ENCODE measurements around the gene MCC.

Gene MCC

DNA sequence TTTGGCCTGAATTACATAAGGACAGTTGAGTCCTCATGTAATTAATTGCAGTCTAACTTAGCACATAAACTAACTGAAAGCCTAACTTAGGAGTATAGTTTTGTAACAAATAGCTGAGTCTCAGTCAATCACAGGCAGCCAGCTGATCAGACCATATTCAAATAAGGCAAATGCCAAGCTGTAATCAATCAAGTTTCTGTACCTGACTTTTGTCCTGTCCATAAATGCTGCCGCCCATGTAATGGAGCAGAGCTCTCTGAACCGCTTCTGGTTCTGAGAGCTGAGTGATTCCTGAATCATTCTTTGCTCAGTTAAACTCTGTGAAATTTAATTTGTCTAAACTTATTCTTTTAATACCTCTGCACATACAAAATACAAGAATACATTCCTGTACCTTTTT, 158.3 kb downstream of the MCC start:
- DNase-seq (ENCODE audit: low read depth in 1 of 2, low spot score in 1 of 2), result no peak
- no peaks in the 10 kb centered on the region for H3K27me3 ChIP-seq (ENCODE audit: insufficient read depth, poor library complexity, severe bottlenecking)
- no peak overlapping the region for H3K27ac ChIP-seq (replicated peaks)
- no peak overlapping the region for H3K4me3 ChIP-seq (replicated peaks; ENCODE audit: insufficient read depth, low read length)
- TF ChIP-seq, protein P1, sequence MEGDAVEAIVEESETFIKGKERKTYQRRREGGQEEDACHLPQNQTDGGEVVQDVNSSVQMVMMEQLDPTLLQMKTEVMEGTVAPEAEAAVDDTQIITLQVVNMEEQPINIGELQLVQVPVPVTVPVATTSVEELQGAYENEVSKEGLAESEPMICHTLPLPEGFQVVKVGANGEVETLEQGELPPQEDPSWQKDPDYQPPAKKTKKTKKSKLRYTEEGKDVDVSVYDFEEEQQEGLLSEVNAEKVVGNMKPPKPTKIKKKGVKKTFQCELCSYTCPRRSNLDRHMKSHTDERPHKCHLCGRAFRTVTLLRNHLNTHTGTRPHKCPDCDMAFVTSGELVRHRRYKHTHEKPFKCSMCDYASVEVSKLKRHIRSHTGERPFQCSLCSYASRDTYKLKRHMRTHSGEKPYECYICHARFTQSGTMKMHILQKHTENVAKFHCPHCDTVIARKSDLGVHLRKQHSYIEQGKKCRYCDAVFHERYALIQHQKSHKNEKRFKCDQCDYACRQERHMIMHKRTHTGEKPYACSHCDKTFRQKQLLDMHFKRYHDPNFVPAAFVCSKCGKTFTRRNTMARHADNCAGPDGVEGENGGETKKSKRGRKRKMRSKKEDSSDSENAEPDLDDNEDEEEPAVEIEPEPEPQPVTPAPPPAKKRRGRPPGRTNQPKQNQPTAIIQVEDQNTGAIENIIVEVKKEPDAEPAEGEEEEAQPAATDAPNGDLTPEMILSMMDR (IDR thresholded peaks at IDR 0.05; ENCODE audit: insufficient read depth, low read length), result no peak
- TF ChIP-seq, protein P2, sequence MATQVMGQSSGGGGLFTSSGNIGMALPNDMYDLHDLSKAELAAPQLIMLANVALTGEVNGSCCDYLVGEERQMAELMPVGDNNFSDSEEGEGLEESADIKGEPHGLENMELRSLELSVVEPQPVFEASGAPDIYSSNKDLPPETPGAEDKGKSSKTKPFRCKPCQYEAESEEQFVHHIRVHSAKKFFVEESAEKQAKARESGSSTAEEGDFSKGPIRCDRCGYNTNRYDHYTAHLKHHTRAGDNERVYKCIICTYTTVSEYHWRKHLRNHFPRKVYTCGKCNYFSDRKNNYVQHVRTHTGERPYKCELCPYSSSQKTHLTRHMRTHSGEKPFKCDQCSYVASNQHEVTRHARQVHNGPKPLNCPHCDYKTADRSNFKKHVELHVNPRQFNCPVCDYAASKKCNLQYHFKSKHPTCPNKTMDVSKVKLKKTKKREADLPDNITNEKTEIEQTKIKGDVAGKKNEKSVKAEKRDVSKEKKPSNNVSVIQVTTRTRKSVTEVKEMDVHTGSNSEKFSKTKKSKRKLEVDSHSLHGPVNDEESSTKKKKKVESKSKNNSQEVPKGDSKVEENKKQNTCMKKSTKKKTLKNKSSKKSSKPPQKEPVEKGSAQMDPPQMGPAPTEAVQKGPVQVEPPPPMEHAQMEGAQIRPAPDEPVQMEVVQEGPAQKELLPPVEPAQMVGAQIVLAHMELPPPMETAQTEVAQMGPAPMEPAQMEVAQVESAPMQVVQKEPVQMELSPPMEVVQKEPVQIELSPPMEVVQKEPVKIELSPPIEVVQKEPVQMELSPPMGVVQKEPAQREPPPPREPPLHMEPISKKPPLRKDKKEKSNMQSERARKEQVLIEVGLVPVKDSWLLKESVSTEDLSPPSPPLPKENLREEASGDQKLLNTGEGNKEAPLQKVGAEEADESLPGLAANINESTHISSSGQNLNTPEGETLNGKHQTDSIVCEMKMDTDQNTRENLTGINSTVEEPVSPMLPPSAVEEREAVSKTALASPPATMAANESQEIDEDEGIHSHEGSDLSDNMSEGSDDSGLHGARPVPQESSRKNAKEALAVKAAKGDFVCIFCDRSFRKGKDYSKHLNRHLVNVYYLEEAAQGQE (IDR thresholded peaks at IDR 0.05; ENCODE audit: insufficient replicate concordance, low read depth), result no peak
- TF ChIP-seq GABPA (IDR thresholded peaks at IDR 0.05; ENCODE audit: low read depth), result no peak

DNA sequence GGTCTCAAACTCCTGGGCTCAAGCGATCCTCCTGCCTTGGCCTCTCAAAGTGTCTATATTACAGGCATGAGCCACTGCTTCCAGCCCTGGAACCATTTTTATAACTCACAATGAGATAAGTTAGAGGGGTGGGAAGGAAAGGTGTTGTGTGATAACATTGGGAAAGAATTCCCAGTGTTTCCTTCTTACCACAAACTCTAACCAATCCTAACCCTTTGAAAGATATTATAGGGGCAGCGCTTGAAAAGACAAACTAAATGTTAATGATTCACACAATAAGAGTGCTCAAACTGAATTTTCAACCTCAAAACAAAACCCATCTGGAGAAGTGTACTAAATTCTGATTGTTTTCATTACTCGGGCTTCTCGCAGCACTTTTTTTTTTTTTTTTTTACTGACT, 163.2 kb downstream of the MCC start:
- no peak for DNase-seq (ENCODE audit: low read depth in 1 of 2, low spot score in 1 of 2)
- TF ChIP-seq POLR2AphosphoS5 (IDR thresholded peaks at IDR 0.05; ENCODE audit: low read depth) (no peak), SPI1 (IDR thresholded peaks at IDR 0.05; ENCODE audit: borderline replicate concordance, low read depth) (no peak), GABPA (IDR thresholded peaks at IDR 0.05; ENCODE audit: low read depth) (no peak)
- TF ChIP-seq, protein P2 (IDR thresholded peaks at IDR 0.05; ENCODE audit: insufficient replicate concordance, low read depth), result no peak
- TF ChIP-seq, protein P1 (IDR thresholded peaks at IDR 0.05; ENCODE audit: insufficient read depth, low read length), result no peak
- Histone ChIP-seq H3K27ac (replicated peaks) (no peak overlapping the region), H3K27me3 (ENCODE audit: insufficient read depth, poor library complexity, severe bottlenecking) (no peaks in the 10 kb centered on the region), H3K4me3 (replicated peaks; ENCODE audit: insufficient read depth, low read length) (no peak overlapping the region)

DNA sequence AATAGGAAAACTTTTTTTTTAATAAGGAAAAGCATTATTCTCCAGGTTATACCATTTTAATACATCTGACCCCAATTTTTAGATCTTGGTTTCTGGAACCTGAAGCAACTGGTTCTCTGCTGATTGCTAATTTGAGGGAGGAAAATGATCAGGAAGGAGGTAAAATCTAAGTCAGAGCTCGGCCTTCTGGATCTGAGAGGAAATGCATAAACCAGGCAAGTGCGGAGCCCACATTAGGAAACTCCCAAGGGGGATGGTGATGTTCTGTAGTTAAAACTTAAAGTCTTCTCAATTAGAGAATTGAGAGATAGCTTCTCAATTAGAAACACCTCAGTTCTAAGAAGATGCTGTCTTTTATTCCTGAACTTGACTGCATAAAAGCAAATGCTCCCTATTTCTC, 167.0 kb downstream of the MCC start:
- Histone ChIP-seq H3K4me3 (replicated peaks; ENCODE audit: insufficient read depth, low read length) (no peak overlapping the region), H3K27ac (replicated peaks) (no peak overlapping the region), H3K27me3 (ENCODE audit: insufficient read depth, poor library complexity, severe bottlenecking) (no peaks in the 10 kb centered on the region)
- TF ChIP-seq GABPA (IDR thresholded peaks at IDR 0.05; ENCODE audit: low read depth), result no peak
- TF ChIP-seq, protein P2 (IDR thresholded peaks at IDR 0.05; ENCODE audit: insufficient replicate concordance, low read depth), result no peak
- TF ChIP-seq, protein P1 (IDR thresholded peaks at IDR 0.05; ENCODE audit: insufficient read depth, low read length), result no peak
- no peak for TF ChIP-seq SPI1 (IDR thresholded peaks at IDR 0.05; ENCODE audit: borderline replicate concordance, low read depth)
- TF ChIP-seq POLR2AphosphoS5 (IDR thresholded peaks at IDR 0.05; ENCODE audit: low read depth), result no peak
- no peak for DNase-seq (ENCODE audit: low read depth in 1 of 2, low spot score in 1 of 2)
